IMR-90 (cell line): ENCODE data around the gene SLC45A2. TPM values are rescaled to one million over a fixed set of nuclear protein-coding genes. Genes with fewer than 3 reads are reported as not detected.

Experiments
- ATAC-seq: fragments of 200-7000 bp; cut with Tn5 transposase; 2 replicates; pipeline ENCODE4 v1.9.1; 2020; ENCODE audit warnings: low read depth, mild to moderate bottlenecking, moderate library complexity
- BruUV-seq: library from RNA; stranded (reverse); fragments of 400-500 nt; replicated peaks from 2 replicates; lab custom pipeline; 2021; lab: Mats Ljungman, UMichigan
- CTCF ChIA-PET: fragments of 300-600 bp; formaldehyde crosslinking; extraction: SDS; loops from one replicate; lab custom pipeline; 2021; ENCODE audit warnings: antibody characterized with exemption; lab: Yijun Ruan, JAX
- POLR2A ChIA-PET: fragments of 300-600 bp; sonication (Branson Sonifier 250); formaldehyde crosslinking; loops from one replicate; lab custom pipeline; 2022; ENCODE audit warnings: antibody characterized with exemption; ENCODE audit not compliant: unreplicated experiment; lab: Charles Lee
- DNase-seq: peaks from one replicate; pipeline ENCODE4 v3.0.0; 2013
- H2AFZ ChIP-seq: replicated peaks from 2 replicates; pipeline ENCODE3; 2013; ENCODE audit warnings: low read length, mild to moderate bottlenecking; ENCODE audit not compliant: poor library complexity
- H2AK5ac ChIP-seq: 2 replicates; pipeline ENCODE4 v1.6.1; 2013; ENCODE audit warnings: low read depth, low read length, inconsistent platforms
- H2AK9ac ChIP-seq: replicated peaks from 2 replicates; pipeline ENCODE3; 2013; ENCODE audit warnings: mild to moderate bottlenecking, low read depth, low read length, moderate library complexity; ENCODE audit not compliant: poor library complexity
- H2BK120ac ChIP-seq: 2 replicates; pipeline ENCODE4 v1.6.1; 2013; ENCODE audit warnings: low read depth, low read length, inconsistent platforms
- H2BK15ac ChIP-seq: 3 replicates; pipeline ENCODE4 v1.6.1; 2013; ENCODE audit warnings: low read depth, low read length, inconsistent platforms
- H2BK20ac ChIP-seq: 2 replicates; pipeline ENCODE4 v1.6.1; 2013; ENCODE audit warnings: low read depth, mild to moderate bottlenecking, inconsistent platforms, low read length, moderate library complexity
- H2BK5ac ChIP-seq: 2 replicates; pipeline ENCODE4 v1.6.1; 2013; ENCODE audit warnings: mild to moderate bottlenecking, low read depth, low read length, inconsistent platforms; ENCODE audit not compliant: poor library complexity, severe bottlenecking
- H3K14ac ChIP-seq: replicated peaks from 2 replicates; pipeline ENCODE4 v1.6.1; 2013; ENCODE audit warnings: low read depth, low read length, inconsistent platforms
- H3K18ac ChIP-seq: 2 replicates; pipeline ENCODE4 v1.6.1; 2013; ENCODE audit warnings: low read depth, low read length, control low read depth
- H3K23ac ChIP-seq: 2 replicates; pipeline ENCODE4 v1.6.1; 2013; ENCODE audit warnings: low read depth, low read length, inconsistent platforms
- H3K27ac ChIP-seq: 2 replicates; pipeline ENCODE4 v1.5.1; 2013; ENCODE audit warnings: mild to moderate bottlenecking, control low read depth, low read length; ENCODE audit not compliant: insufficient read depth
- H3K27me3 ChIP-seq: 2 replicates; pipeline ENCODE4 v1.6.1; 2013; ENCODE audit warnings: low read length; ENCODE audit not compliant: control insufficient read depth, insufficient read depth
- H3K36me3 ChIP-seq: 2 replicates; pipeline ENCODE4 v1.6.1; 2013; ENCODE audit warnings: low read length, mixed read lengths; ENCODE audit not compliant: control insufficient read depth, insufficient read depth
- H3K4ac ChIP-seq: 2 replicates; pipeline ENCODE4 v1.6.1; 2013; ENCODE audit warnings: low read depth, low read length, inconsistent platforms
- H3K4me1 ChIP-seq: 2 replicates; pipeline ENCODE4 v1.6.1; 2013; ENCODE audit warnings: low read length, mixed read lengths; ENCODE audit not compliant: control insufficient read depth, insufficient read depth
- H3K4me2 ChIP-seq: 2 replicates; pipeline ENCODE4 v1.6.1; 2013; ENCODE audit warnings: low read depth, mild to moderate bottlenecking, control low read depth, low read length, moderate library complexity
- H3K4me3 ChIP-seq: 2 replicates; pipeline ENCODE4 v1.5.1; 2013; ENCODE audit warnings: low read depth, mild to moderate bottlenecking, control low read depth, low read length, moderate library complexity; ENCODE audit not compliant: insufficient read depth
- H3K56ac ChIP-seq: 2 replicates; pipeline ENCODE4 v1.6.1; 2013; ENCODE audit warnings: low read length, inconsistent platforms; ENCODE audit not compliant: insufficient read depth; ENCODE audit errors: extremely low read depth
- H3K79me1 ChIP-seq, 2 experiments: 2 replicates each; pipeline ENCODE4 v1.6.1; 2013; ENCODE audit warnings: low read length in 2 of 2, inconsistent platforms in 1 of 2, low read depth in 1 of 2
- H3K9ac ChIP-seq: 2 replicates; pipeline ENCODE4 v1.6.1; 2013; ENCODE audit warnings: low read depth, low read length, control low read depth
- H3K9me1 ChIP-seq: 2 replicates; pipeline ENCODE4 v1.6.1; 2013; ENCODE audit warnings: low read length, inconsistent platforms; ENCODE audit not compliant: insufficient read depth
- H3K9me3 ChIP-seq: 2 replicates; pipeline ENCODE4 v1.6.1; 2013; ENCODE audit warnings: low read length; ENCODE audit not compliant: control insufficient read depth, insufficient read depth
- H4K20me1 ChIP-seq: 2 replicates; pipeline ENCODE4 v1.6.1; 2013; ENCODE audit warnings: low read length, inconsistent platforms; ENCODE audit not compliant: insufficient read depth
- H4K5ac ChIP-seq: 2 replicates; pipeline ENCODE4 v1.6.1; 2013; ENCODE audit warnings: mild to moderate bottlenecking, low read depth, low read length, control low read depth
- H4K8ac ChIP-seq, 2 experiments: 2 replicates each; pipeline ENCODE4 v1.6.1; 2013; ENCODE audit warnings: low read depth in 2 of 2, low read length in 2 of 2, control low read depth in 1 of 2, inconsistent platforms in 1 of 2
- H4K91ac ChIP-seq: 2 replicates; pipeline ENCODE4 v1.6.1; 2013; ENCODE audit warnings: low read depth, low read length, inconsistent platforms; ENCODE audit not compliant: insufficient read depth
- BHLHE40 ChIP-seq: fragments of 150-350 bp; IDR thresholded peaks from 2 replicates; pipeline ENCODE4 v1.6.1; 2016; ENCODE audit warnings: mild to moderate bottlenecking, low read depth, low read length
- CEBPB ChIP-seq: IDR thresholded peaks from 2 replicates; pipeline ENCODE4 v1.6.1; 2012; ENCODE audit warnings: low read depth, low read length, improper control_type of control experiment
- CHD1 ChIP-seq: IDR thresholded peaks from 2 replicates; pipeline ENCODE4 v1.6.1; 2012; ENCODE audit warnings: low read depth, low read length, improper control_type of control experiment
- CTCF ChIP-seq: conservative IDR thresholded peaks from 2 replicates; pipeline ENCODE4 v1.5.1; 2012; ENCODE audit warnings: mild to moderate bottlenecking, low read depth, low read length, improper control_type of control experiment
- ELK1 ChIP-seq: fragments of 150-350 bp; IDR thresholded peaks from 2 replicates; pipeline ENCODE4 v1.6.1; 2016; ENCODE audit warnings: low read depth, mild to moderate bottlenecking, low read length, moderate library complexity, borderline replicate concordance
- FOS ChIP-seq: fragments of 150-350 bp; IDR thresholded peaks from 2 replicates; pipeline ENCODE4 v1.6.1; 2016; ENCODE audit warnings: low read depth, low read length
- MAFK ChIP-seq: IDR thresholded peaks from 2 replicates; pipeline ENCODE4 v1.6.1; 2012; ENCODE audit warnings: low read depth, low read length, improper control_type of control experiment
- MAZ ChIP-seq: IDR thresholded peaks from 2 replicates; pipeline ENCODE4 v1.6.1; 2012; ENCODE audit warnings: low read depth, mild to moderate bottlenecking, low read length, improper control_type of control experiment, moderate library complexity, borderline replicate concordance
- MXI1 ChIP-seq: IDR thresholded peaks from 2 replicates; pipeline ENCODE4 v1.6.1; 2012; ENCODE audit warnings: low read depth, mild to moderate bottlenecking, low read length, moderate library complexity, borderline replicate concordance
- NFE2L2 ChIP-seq: fragments of 150-350 bp; IDR thresholded peaks from 2 replicates; pipeline ENCODE4 v1.6.1; 2016; ENCODE audit warnings: low read depth, mild to moderate bottlenecking, low read length
- POLR2A ChIP-seq: IDR thresholded peaks from 2 replicates; pipeline ENCODE4 v1.6.1; 2012; ENCODE audit warnings: mild to moderate bottlenecking, low read depth, low read length
- RAD21 ChIP-seq: IDR thresholded peaks from 2 replicates; pipeline ENCODE4 v1.6.1; 2012; ENCODE audit warnings: low read length, improper control_type of control experiment
- RCOR1 ChIP-seq: IDR thresholded peaks from 2 replicates; pipeline ENCODE4 v1.6.1; 2012; ENCODE audit warnings: mild to moderate bottlenecking, low read length, improper control_type of control experiment; ENCODE audit not compliant: insufficient replicate concordance
- RFX5 ChIP-seq: IDR thresholded peaks from 2 replicates; pipeline ENCODE4 v1.8.0; 2012; ENCODE audit warnings: low read depth, mild to moderate bottlenecking, low read length, moderate library complexity
- SMC3 ChIP-seq: fragments of 150-350 bp; IDR thresholded peaks from 2 replicates; pipeline ENCODE4 v1.6.1; 2016; ENCODE audit warnings: low read depth, mild to moderate bottlenecking, antibody characterized with exemption, low read length, moderate library complexity
- USF2 ChIP-seq: fragments of 150-350 bp; IDR thresholded peaks from 2 replicates; pipeline ENCODE4 v1.6.1; 2017; ENCODE audit warnings: mild to moderate bottlenecking, antibody characterized with exemption, low read length, low read depth
- WGBS, 2 experiments: methylation state at CpG; one replicate each; pipeline versions ENCODE4 v1.1.5 to v1.1.7; 2013; ENCODE audit warnings: missing lambda C conversion rate in 2 of 2; ENCODE audit not compliant: insufficient read length in 1 of 2; ENCODE audit errors: extremely low coverage in 2 of 2; 5-methylcytosine and 5-hydroxymethylcytosine counted together
- dilution Hi-C: fragments of 300-500 bp; cut with HindIII; formaldehyde crosslinking; loops from one replicate; pipeline ENCODE4 v1.14.3; 2018; ENCODE audit warnings: low sequenced_read_pairs; ENCODE audit not compliant: unreplicated experiment
- in situ Hi-C: fragments of 300-500 bp; cut with MboI; formaldehyde crosslinking; loops from 3 replicates; pipeline ENCODE4 v1.14.3; 2019; ENCODE audit warnings: low sequenced_read_pairs, inconsistent platforms, mixed read lengths
- intact Hi-C: fragments of 100-400 bp; cut with micrococcal nuclease; formaldehyde crosslinking; loops from 2 replicates; pipeline ENCODE4 v1.10.0; 2022
- polyA plus RNA-seq, 3 experiments: library from polyadenylated mRNA; depleted of rRNA; stranded (reverse); fragments of >200 nt; gene quantifications; 2 replicates each; pipeline ENCODE4 v1.2.3, GENCODE V29; 2012; ENCODE audit warnings: low replicate concordance in 1 of 3
- total RNA-seq: library from RNA; depleted of rRNA; stranded (reverse); fragments of >200 nt; gene quantifications from 2 replicates; pipeline ENCODE4 v1.2.3, GENCODE V29; 2012

SLC45A2 gene
- total and polyA plus RNA-seq, 2 of the 4 experiments (the other 2 are of a cell fraction), result 0.07 TPM; not detected in 1

- in situ Hi-C loops (no loop called here), dilution Hi-C loops (no loop called here), intact Hi-C loops (loop anchor here (10.0 kb wide), 1 partner anchor 324 kb away; no protein-coding TSS in a partner anchor)
- H3K9ac ChIP-seq, result no peak overlapping the region
- no peak overlapping the region for H3K4me3 ChIP-seq
- H3K9me1 ChIP-seq, result no peaks in the 10 kb centered on the region
- no peak overlapping the region for H2AFZ ChIP-seq
- no peak overlapping the region for H2BK15ac ChIP-seq
- H3K18ac ChIP-seq, result no peak overlapping the region
- no peak overlapping the region for H3K27ac ChIP-seq
- no peak overlapping the region for H2BK20ac ChIP-seq
- WGBS, 2 experiments, result 20% methylated on average over 1 of the region's 14 CpGs; no CpG with 5 or more reads in 1 of the 2 experiments
- peaks cover 5% of the 10 kb centered on the region; the same call in 1 of the 2 replicates for H3K9me3 ChIP-seq
- no peaks in the 10 kb centered on the region for H3K36me3 ChIP-seq
- no peak overlapping the region for H2AK5ac ChIP-seq
- H3K4me2 ChIP-seq, result no peak overlapping the region
- ATAC-seq, result no peak
- H2BK5ac ChIP-seq, result no peak overlapping the region
- no peaks in the 10 kb centered on the region for H3K79me1 ChIP-seq
- H3K14ac ChIP-seq, result no peak overlapping the region
- ChIA-PET CTCF (no interaction called here), POLR2A (no interaction called here)
- no peaks in the 10 kb centered on the region; the same call in 1 of the 2 replicates for H4K20me1 ChIP-seq
- no peak overlapping the region for H2AK9ac ChIP-seq
- TF ChIP-seq CTCF (no peak), BHLHE40 (no peak), RCOR1 (no peak), POLR2A (no peak), MAFK (no peak), NFE2L2 (no peak), USF2 (no peak), SMC3 (no peak), CHD1 (no peak), MAZ (no peak), RAD21 (no peak), ELK1 (no peak), CEBPB (no peak), MXI1 (no peak), RFX5 (no peak), FOS (no peak)
- H2BK120ac ChIP-seq, result no peak overlapping the region
- no TSS peak for BruUV-seq
- no peaks in the 10 kb centered on the region for H3K4me1 ChIP-seq
- no peak overlapping the region for H3K4ac ChIP-seq
- H4K8ac ChIP-seq, result no peak overlapping the region
- H3K23ac ChIP-seq, result no peak overlapping the region
- no peak overlapping the region for H4K91ac ChIP-seq
- DNase-seq, result no peak
- no peak overlapping the region for H4K5ac ChIP-seq
- H3K27me3 ChIP-seq, result peaks cover 65% of the 10 kb centered on the region
- H3K56ac ChIP-seq, result no peak overlapping the region
Measured at GRCh38 chr5:33938507-33938796, 46.0 kb downstream of the SLC45A2 start.
